Osteoblast (primary cell): ENCODE data around the gene EZH1. TPM values are rescaled to one million over a fixed set of nuclear protein-coding genes. Genes with fewer than 3 reads are reported as not detected.

Source experiments
- DNase-seq: peaks from one replicate; pipeline ENCODE4 v3.0.0; 2011; ENCODE audit warnings: low spot score, mixed read lengths; ENCODE audit not compliant: insufficient read length; ENCODE audit errors: missing footprints
- H2AFZ ChIP-seq: 2 replicates; pipeline ENCODE4 v1.6.0; 2011; ENCODE audit warnings: mild to moderate bottlenecking, low read length
- H3K27ac ChIP-seq: 2 replicates; pipeline ENCODE4 v1.5.1; 2011; ENCODE audit warnings: mild to moderate bottlenecking, low read depth, low read length, moderate library complexity
- H3K27me3 ChIP-seq: 2 replicates; pipeline ENCODE4 v1.6.0; 2012; ENCODE audit warnings: mild to moderate bottlenecking, control low read depth, inconsistent platforms, low read length, moderate library complexity; ENCODE audit not compliant: insufficient read depth
- H3K36me3 ChIP-seq: 2 replicates; pipeline ENCODE4 v1.5.1; 2011; ENCODE audit warnings: mild to moderate bottlenecking, low read length, control low read depth, moderate library complexity; ENCODE audit not compliant: insufficient read depth
- H3K4me1 ChIP-seq: 2 replicates; pipeline ENCODE4 v1.5.1; 2011; ENCODE audit warnings: mild to moderate bottlenecking, low read length, control low read depth, moderate library complexity; ENCODE audit not compliant: insufficient read depth
- H3K4me2 ChIP-seq: 2 replicates; pipeline ENCODE4 v1.6.0; 2011; ENCODE audit warnings: mild to moderate bottlenecking, low read length; ENCODE audit not compliant: insufficient read depth
- H3K4me3 ChIP-seq: fragments of 200-600 bp; sonication (generic); 3 replicates; pipeline ENCODE4 v1.5.1; 2012; ENCODE audit warnings: mild to moderate bottlenecking, low read length, inconsistent platforms; ENCODE audit not compliant: insufficient read depth
- H3K79me2 ChIP-seq: 2 replicates; pipeline ENCODE4 v1.6.0; 2012; ENCODE audit warnings: mild to moderate bottlenecking, low read length, control low read depth, inconsistent platforms; ENCODE audit not compliant: insufficient read depth
- H3K9me3 ChIP-seq: 2 replicates; pipeline ENCODE4 v1.5.1; 2011; ENCODE audit warnings: low read depth, low read length, control low read depth
- H4K20me1 ChIP-seq: 2 replicates; pipeline ENCODE4 v1.6.0; 2012; ENCODE audit warnings: mild to moderate bottlenecking, low read length, control low read depth; ENCODE audit not compliant: insufficient read depth
- total RNA-seq: library from RNA; depleted of rRNA; stranded (reverse); fragments of >200 nt; gene quantifications from 2 replicates; pipeline ENCODE4 v1.2.3, GENCODE V29; 2012
- TF ChIP-seq, protein P1 (sequence below): IDR thresholded peaks from 2 replicates; pipeline ENCODE4 v1.5.1; 2011; ENCODE audit warnings: mild to moderate bottlenecking, low read depth, low read length, moderate library complexity; ENCODE audit errors: extremely low read depth

Gene EZH1
- total RNA-seq, 1 donor, result 30.8 TPM

GRCh38 chr17:42779936-42780850, 35.4 kb upstream of the EZH1 start, which contains the start of gene WNK4:
Gene WNK4, plus strand, starts transcription at chr17:42780610. Its CDS starts 89 bp downstream, at chr17:42780699.
- no peaks in the 10 kb centered on the region for H3K9me3 ChIP-seq
- H3K4me1 ChIP-seq, result peaks cover 34% of the 10 kb centered on the region
- H3K36me3 ChIP-seq, result peaks cover 29% of the 10 kb centered on the region
- TF ChIP-seq, protein P1, sequence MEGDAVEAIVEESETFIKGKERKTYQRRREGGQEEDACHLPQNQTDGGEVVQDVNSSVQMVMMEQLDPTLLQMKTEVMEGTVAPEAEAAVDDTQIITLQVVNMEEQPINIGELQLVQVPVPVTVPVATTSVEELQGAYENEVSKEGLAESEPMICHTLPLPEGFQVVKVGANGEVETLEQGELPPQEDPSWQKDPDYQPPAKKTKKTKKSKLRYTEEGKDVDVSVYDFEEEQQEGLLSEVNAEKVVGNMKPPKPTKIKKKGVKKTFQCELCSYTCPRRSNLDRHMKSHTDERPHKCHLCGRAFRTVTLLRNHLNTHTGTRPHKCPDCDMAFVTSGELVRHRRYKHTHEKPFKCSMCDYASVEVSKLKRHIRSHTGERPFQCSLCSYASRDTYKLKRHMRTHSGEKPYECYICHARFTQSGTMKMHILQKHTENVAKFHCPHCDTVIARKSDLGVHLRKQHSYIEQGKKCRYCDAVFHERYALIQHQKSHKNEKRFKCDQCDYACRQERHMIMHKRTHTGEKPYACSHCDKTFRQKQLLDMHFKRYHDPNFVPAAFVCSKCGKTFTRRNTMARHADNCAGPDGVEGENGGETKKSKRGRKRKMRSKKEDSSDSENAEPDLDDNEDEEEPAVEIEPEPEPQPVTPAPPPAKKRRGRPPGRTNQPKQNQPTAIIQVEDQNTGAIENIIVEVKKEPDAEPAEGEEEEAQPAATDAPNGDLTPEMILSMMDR, result no peak
- peak within 1 kb of the TSS; percentile 8 for H3K27ac ChIP-seq
- H4K20me1 ChIP-seq, result peaks cover 3% of the 10 kb centered on the region
- H3K79me2 ChIP-seq, result peaks cover 15% of the 10 kb centered on the region
- H3K4me2 ChIP-seq, result peak within 1 kb of the TSS; percentile 83
- peak within 1 kb of the TSS; percentile 54 for H2AFZ ChIP-seq
- H3K4me3 ChIP-seq, result peak within 1 kb of the TSS; percentile 74
- no peaks in the 10 kb centered on the region for H3K27me3 ChIP-seq
- peak; percentile 94 for DNase-seq

- Histone ChIP-seq H3K9me3 (no peaks in the 10 kb centered on the region), H3K27me3 (no peaks in the 10 kb centered on the region), H3K4me3 (no peak overlapping the region), H4K20me1 (peaks cover 3% of the 10 kb centered on the region), H3K4me2 (peak overlapping the region; percentile 83), H3K27ac (no peak overlapping the region), H3K79me2 (peaks cover 15% of the 10 kb centered on the region), H2AFZ (no peak overlapping the region), H3K36me3 (peaks cover 36% of the 10 kb centered on the region), H3K4me1 (peaks cover 42% of the 10 kb centered on the region)
- peak; percentile 47 for DNase-seq
- TF ChIP-seq, protein P1, result no peak
Observed at GRCh38 chr17:42779304-42779935, 34.6 kb upstream of the EZH1 start.

DNA sequence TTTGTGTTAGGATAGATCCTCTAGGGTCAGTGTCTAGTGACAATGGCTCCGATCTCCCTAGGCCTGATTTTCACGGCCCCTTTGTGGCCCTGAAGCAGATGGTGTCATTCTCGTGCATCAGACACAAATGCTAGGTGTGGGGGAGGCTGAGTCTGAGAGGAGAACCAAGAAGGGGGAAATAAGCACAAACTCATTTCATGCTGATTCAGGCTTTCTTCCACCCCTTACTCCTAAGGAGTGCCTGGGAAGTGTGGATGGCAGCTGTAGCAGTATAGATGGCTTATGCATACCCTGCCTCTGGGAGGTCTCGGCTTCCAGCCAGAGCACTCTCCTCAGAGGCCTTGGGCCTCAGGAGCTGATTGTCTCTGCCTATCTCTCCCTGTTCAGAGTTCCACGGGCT, 33.7 kb upstream of the EZH1 start:
- H3K4me1 ChIP-seq, result peaks cover 47% of the 10 kb centered on the region

More for the DNA sequence above, 33.7 kb upstream of the EZH1 start:
- no peaks in the 10 kb centered on the region for H3K27me3 ChIP-seq
- no peaks in the 10 kb centered on the region for H3K9me3 ChIP-seq
- no peak overlapping the region for H2AFZ ChIP-seq
- peaks cover 36% of the 10 kb centered on the region for H3K36me3 ChIP-seq
- no peak overlapping the region for H3K4me3 ChIP-seq
- H3K79me2 ChIP-seq, result peaks cover 20% of the 10 kb centered on the region
- DNase-seq, result no peak
- no peak overlapping the region for H3K27ac ChIP-seq
- TF ChIP-seq, protein P1, result no peak
- H3K4me2 ChIP-seq, result no peak overlapping the region
- H4K20me1 ChIP-seq, result peaks cover 3% of the 10 kb centered on the region
